ENCODE data around the gene FAS. TPM values are rescaled to one million over a fixed set of nuclear protein-coding genes. Genes with fewer than 3 reads are reported as not detected.

FAS gene
- total and polyA plus RNA-seq, 4 donors = 2.2 to 13.2 (median 5.9) TPM

DNA sequence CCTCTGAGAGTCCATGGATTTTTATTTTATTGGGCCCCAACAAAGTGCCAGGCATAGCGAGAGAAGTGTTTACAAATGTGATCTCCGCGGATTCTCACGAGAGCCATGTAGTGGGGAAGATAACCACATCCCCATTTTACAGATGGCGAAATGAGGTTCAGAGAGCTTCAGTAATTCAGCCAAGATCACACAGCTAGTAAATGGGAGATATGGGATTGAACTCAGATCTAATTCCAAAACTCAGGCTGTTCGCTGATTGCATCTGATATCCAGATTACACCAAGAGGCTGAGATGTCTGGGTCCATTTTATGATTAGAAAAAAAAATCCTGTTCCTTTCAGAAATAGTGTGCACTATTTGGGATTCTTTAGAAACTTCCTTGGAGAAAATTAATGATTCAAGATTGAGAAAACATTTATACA lies 1.3 kb downstream of the FAS start:
- peak in 1 of 2 donors; percentile 19 for TF ChIP-seq RAD21 (IDR thresholded peaks at IDR 0.05)
- no peak for TF ChIP-seq FOXA1 (IDR thresholded peaks at IDR 0.05)
- TF ChIP-seq TAF1 (conservative IDR thresholded peaks at IDR 0.05) = no peak
- TF ChIP-seq, protein P1, sequence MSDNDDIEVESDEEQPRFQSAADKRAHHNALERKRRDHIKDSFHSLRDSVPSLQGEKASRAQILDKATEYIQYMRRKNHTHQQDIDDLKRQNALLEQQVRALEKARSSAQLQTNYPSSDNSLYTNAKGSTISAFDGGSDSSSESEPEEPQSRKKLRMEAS (IDR thresholded peaks at IDR 0.05) = no peak
- TF ChIP-seq NR2F2 (IDR thresholded peaks at IDR 0.05) = no peak
- TF ChIP-seq FOXA2 (IDR thresholded peaks at IDR 0.05) = no peak
- TF ChIP-seq RXRA (IDR thresholded peaks at IDR 0.05) = no peak
- H3K4me3 ChIP-seq (ENCODE audit: low read depth in 1 of 3, low read length in 3 of 3) = peak overlapping the region; percentile 94 to 95 (median 95)
- no peaks in the 10 kb centered on the region for H3K27me3 ChIP-seq (ENCODE audit: control insufficient read depth in 4 of 4, insufficient read depth in 4 of 4, low read length in 3 of 4)
- DNase-seq (ENCODE audit: low spot score) = no peak
- no peaks in the 10 kb centered on the region for H3K9me3 ChIP-seq (ENCODE audit: control insufficient read depth in 4 of 4, low read length in 3 of 4)
- no peaks in the 10 kb centered on the region for H3K36me3 ChIP-seq (ENCODE audit: control insufficient read depth in 4 of 4, insufficient read depth in 3 of 4, low read depth in 1 of 4, low read length in 3 of 4)
- peaks cover 7 to 56% (median 51%) of the 10 kb centered on the region in 4 donors for H3K4me1 ChIP-seq (ENCODE audit: control insufficient read depth in 4 of 4, insufficient read depth in 4 of 4, low read length in 3 of 4)
- WGBS = 14% methylated on average over 6 of the region's 6 CpGs
- peak overlapping the region; percentile 96 to 99 for H3K27ac ChIP-seq (ENCODE audit: low read depth in 1 of 2, low read length in 2 of 2)
- H3K9ac ChIP-seq (ENCODE audit: low read depth in 1 of 2, low read length in 2 of 2) = peak overlapping the region; percentile 83 to 98

DNA sequence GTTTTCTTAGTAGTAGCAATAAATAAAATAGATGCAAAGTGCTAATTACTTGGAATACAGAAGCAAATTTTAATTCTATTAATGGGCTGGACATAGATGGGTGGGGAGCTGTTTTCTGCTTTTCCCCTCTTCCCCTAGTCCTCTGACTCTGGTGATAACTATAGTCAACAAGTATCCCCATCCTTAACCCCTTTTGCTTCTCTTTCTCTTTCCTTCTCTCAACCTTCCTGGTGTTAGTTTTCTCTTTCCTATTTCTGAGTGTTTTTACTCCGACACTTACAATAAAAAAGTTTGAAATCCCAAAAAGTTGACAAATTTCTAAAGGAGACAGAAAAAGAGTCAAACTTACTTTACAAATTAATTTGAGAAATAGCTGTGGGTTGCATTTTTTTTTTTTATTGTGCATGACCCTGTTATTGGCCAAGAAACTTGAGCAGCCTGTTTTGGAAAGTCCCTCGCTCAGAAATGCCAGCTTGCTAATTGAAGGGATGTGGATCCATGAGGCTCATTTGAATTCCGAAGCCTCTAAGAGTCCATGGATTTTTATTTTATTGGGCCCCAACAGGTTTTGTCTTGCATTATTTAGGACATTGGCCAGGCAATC lies 2.4 kb downstream of the FAS start:
- DNase-seq (ENCODE audit: low spot score) = no peak
- H3K27me3 ChIP-seq (ENCODE audit: control insufficient read depth in 4 of 4, insufficient read depth in 4 of 4, low read length in 3 of 4) = no peaks in the 10 kb centered on the region
- no peak overlapping the region for H3K27ac ChIP-seq (ENCODE audit: low read depth in 1 of 2, low read length in 2 of 2)
- H3K36me3 ChIP-seq (ENCODE audit: control insufficient read depth in 4 of 4, insufficient read depth in 3 of 4, low read depth in 1 of 4, low read length in 3 of 4) = no peaks in the 10 kb centered on the region
- no peak overlapping the region for H3K4me3 ChIP-seq (ENCODE audit: low read depth in 1 of 3, low read length in 3 of 3)
- 50% methylated on average over 3 of the region's 3 CpGs for WGBS
- TF ChIP-seq YY1 (IDR thresholded peaks at IDR 0.05) (no peak), TAF1 (conservative IDR thresholded peaks at IDR 0.05) (no peak), RXRA (IDR thresholded peaks at IDR 0.05) (no peak), RAD21 (IDR thresholded peaks at IDR 0.05) (no peak), FOXA1 (IDR thresholded peaks at IDR 0.05) (no peak)
- peaks cover 4 to 46% (median 41%) of the 10 kb centered on the region in 4 donors for H3K4me1 ChIP-seq (ENCODE audit: control insufficient read depth in 4 of 4, insufficient read depth in 4 of 4, low read length in 3 of 4)
- no peaks in the 10 kb centered on the region for H3K9me3 ChIP-seq (ENCODE audit: control insufficient read depth in 4 of 4, low read length in 3 of 4)
- peak overlapping the region in 1 of 2 donors; percentile 33 for H3K9ac ChIP-seq (ENCODE audit: low read depth in 1 of 2, low read length in 2 of 2)

DNA sequence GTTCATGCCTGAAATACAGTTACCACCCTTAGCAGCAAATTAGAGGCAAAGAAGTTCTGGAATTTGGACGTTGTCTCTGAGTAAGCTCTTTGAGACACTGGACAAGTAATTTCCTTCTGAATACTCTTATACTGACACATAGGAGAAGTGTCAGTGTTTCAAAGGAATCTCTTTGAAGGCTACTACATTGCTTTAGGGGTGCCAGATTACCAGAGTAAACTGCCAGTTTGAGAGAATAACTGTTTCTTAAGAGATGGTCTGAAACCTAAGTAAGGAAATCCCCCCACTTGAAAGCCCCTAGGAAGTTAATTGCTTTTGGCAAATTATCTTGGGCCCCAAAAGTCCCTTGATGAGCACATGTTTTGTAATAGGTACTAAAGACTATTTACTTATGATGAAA lies 3.4 kb downstream of the FAS start:
- Histone ChIP-seq H3K4me1 (ENCODE audit: control insufficient read depth in 4 of 4, insufficient read depth in 4 of 4, low read length in 3 of 4) (peaks cover 4 to 37% (median 32%) of the 10 kb centered on the region in 4 donors), H3K36me3 (ENCODE audit: control insufficient read depth in 4 of 4, insufficient read depth in 3 of 4, low read depth in 1 of 4, low read length in 3 of 4) (no peaks in the 10 kb centered on the region), H3K27ac (ENCODE audit: low read depth in 1 of 2, low read length in 2 of 2) (no peak overlapping the region), H3K9ac (ENCODE audit: low read depth in 1 of 2, low read length in 2 of 2) (no peak overlapping the region), H3K27me3 (ENCODE audit: control insufficient read depth in 4 of 4, insufficient read depth in 4 of 4, low read length in 3 of 4) (no peaks in the 10 kb centered on the region), H3K4me3 (ENCODE audit: low read depth in 1 of 3, low read length in 3 of 3) (no peak overlapping the region), H3K9me3 (ENCODE audit: control insufficient read depth in 4 of 4, low read length in 3 of 4) (no peaks in the 10 kb centered on the region)
- DNase-seq (ENCODE audit: low spot score) = no peak
- TF ChIP-seq RXRA (IDR thresholded peaks at IDR 0.05) = no peak
- TF ChIP-seq JUND (IDR thresholded peaks at IDR 0.05) = no peak
- WGBS = 48% methylated on average over 1 of the region's 1 CpG

DNA sequence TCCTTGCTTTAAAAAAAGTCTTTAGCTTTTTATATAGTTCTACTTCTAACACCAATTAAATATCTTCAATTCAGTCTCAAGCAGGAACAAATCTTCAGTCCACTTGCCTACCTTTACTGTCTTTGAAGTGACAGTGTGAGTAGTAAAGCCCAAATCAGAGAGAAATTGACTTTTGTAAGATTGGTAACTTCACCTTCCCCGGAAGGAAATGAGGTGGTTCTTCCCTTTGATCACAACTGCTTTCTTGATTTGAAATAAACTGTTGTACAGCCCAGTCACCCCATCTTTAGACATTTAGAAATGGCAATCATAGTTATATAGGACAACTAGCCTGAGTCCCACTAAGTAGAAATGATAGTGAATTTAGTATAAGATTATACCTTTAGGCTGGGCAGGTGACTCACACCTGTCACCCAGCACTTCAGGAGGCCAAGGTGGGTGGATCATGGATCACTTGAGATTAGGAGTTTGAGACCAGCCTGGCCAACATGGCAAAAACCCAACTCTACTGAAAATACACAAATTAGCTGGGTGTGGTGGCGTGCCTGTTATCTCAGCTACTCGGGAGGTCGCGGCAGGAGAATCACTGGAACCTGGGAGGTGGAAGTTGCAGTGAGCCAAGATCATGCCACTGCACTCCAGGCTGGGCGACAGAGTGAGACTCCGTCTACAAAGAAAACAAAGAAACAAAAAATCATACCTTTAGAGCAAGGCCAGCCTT lies 4.7 kb downstream of the FAS start:
- Histone ChIP-seq H3K4me3 (ENCODE audit: low read depth in 1 of 3, low read length in 3 of 3) (no peak overlapping the region), H3K4me1 (ENCODE audit: control insufficient read depth in 4 of 4, insufficient read depth in 4 of 4, low read length in 3 of 4) (peaks cover 2 to 29% (median 20%) of the 10 kb centered on the region in 4 donors)
- 72% methylated on average over 7 of the region's 7 CpGs for WGBS

More for the DNA sequence above, 4.7 kb downstream of the FAS start:
- no peak overlapping the region for H3K9ac ChIP-seq (ENCODE audit: low read depth in 1 of 2, low read length in 2 of 2)
- DNase-seq (ENCODE audit: low spot score) = no peak
- H3K36me3 ChIP-seq (ENCODE audit: control insufficient read depth in 4 of 4, insufficient read depth in 3 of 4, low read depth in 1 of 4, low read length in 3 of 4) = no peaks in the 10 kb centered on the region
- no peak overlapping the region for H3K27ac ChIP-seq (ENCODE audit: low read depth in 1 of 2, low read length in 2 of 2)
- TF ChIP-seq YY1 (IDR thresholded peaks at IDR 0.05) (no peak), GABPA (IDR thresholded peaks at IDR 0.05 in 1 of 2, conservative IDR thresholded peaks at IDR 0.05 in 1 of 2) (no peak), FOXA1 (IDR thresholded peaks at IDR 0.05) (no peak), RXRA (IDR thresholded peaks at IDR 0.05) (no peak), JUND (IDR thresholded peaks at IDR 0.05) (no peak), HNF4A (conservative IDR thresholded peaks at IDR 0.05) (no peak), RAD21 (IDR thresholded peaks at IDR 0.05) (no peak), TAF1 (conservative IDR thresholded peaks at IDR 0.05) (no peak), HNF4G (IDR thresholded peaks at IDR 0.05) (no peak)
- TF ChIP-seq, protein P1 (IDR thresholded peaks at IDR 0.05) = no peak
- H3K27me3 ChIP-seq (ENCODE audit: control insufficient read depth in 4 of 4, insufficient read depth in 4 of 4, low read length in 3 of 4) = no peaks in the 10 kb centered on the region
- H3K9me3 ChIP-seq (ENCODE audit: control insufficient read depth in 4 of 4, low read length in 3 of 4) = no peaks in the 10 kb centered on the region

Measured in liver (tissue), 9 donors.